H9 (cell line): Measurements from ENCODE around the gene GAL3ST2. TPM values are rescaled to one million over a fixed set of nuclear protein-coding genes. Genes with fewer than 3 reads are reported as not detected.

Experiments
- DNase-seq: peaks from one replicate; pipeline ENCODE4 v3.0.0-alpha.2; 2017
- H2AFZ ChIP-seq: one replicate; pipeline ENCODE4 v1.6.1; 2013; ENCODE audit warnings: mild to moderate bottlenecking, low read length, control low read depth, moderate library complexity
- H2AK5ac ChIP-seq: 2 replicates; pipeline ENCODE4 v1.6.1; 2013; ENCODE audit warnings: low read length, control low read depth, mixed read lengths; ENCODE audit not compliant: insufficient read length
- H2BK120ac ChIP-seq: one replicate; pipeline ENCODE4 v1.6.1; 2013; ENCODE audit warnings: low read depth, mild to moderate bottlenecking, low read length, control low read depth, inconsistent platforms; ENCODE audit not compliant: poor library complexity, severe bottlenecking
- H2BK12ac ChIP-seq: 2 replicates; pipeline ENCODE4 v1.6.1; 2013; ENCODE audit warnings: low read length, control low read depth, mixed read lengths, low read depth; ENCODE audit not compliant: insufficient read length
- H2BK15ac ChIP-seq: 2 replicates; pipeline ENCODE4 v1.6.1; 2013; ENCODE audit warnings: low read depth, low read length, control low read depth
- H2BK20ac ChIP-seq: one replicate; pipeline ENCODE4 v1.6.1; 2013; ENCODE audit warnings: low read depth, mild to moderate bottlenecking, low read length, control low read depth, inconsistent platforms; ENCODE audit not compliant: poor library complexity, severe bottlenecking
- H2BK5ac ChIP-seq: 2 replicates; pipeline ENCODE4 v1.6.1; 2013; ENCODE audit warnings: low read length, control low read depth, mixed read lengths; ENCODE audit not compliant: insufficient read length
- H3K14ac ChIP-seq: 2 replicates; pipeline ENCODE4 v1.6.1; 2013; ENCODE audit warnings: low read length, control low read depth; ENCODE audit not compliant: insufficient read depth
- H3K18ac ChIP-seq: 2 replicates; pipeline ENCODE4 v1.6.1; 2013; ENCODE audit warnings: low read depth, mild to moderate bottlenecking, mixed read lengths, low read length, control low read depth; ENCODE audit not compliant: insufficient read length
- H3K23ac ChIP-seq: 2 replicates; pipeline ENCODE4 v1.6.1; 2013; ENCODE audit warnings: low read length, control low read depth, mixed read lengths, low read depth; ENCODE audit not compliant: insufficient read length
- H3K23me2 ChIP-seq: 2 replicates; pipeline ENCODE4 v1.6.1; 2013; ENCODE audit warnings: low read depth, mild to moderate bottlenecking, mixed read lengths, low read length, control low read depth; ENCODE audit not compliant: insufficient read length, poor library complexity, severe bottlenecking
- H3K27ac ChIP-seq: 2 replicates; pipeline ENCODE4 v1.5.1; 2013; ENCODE audit warnings: low read length, control low read depth, mixed read lengths, low read depth; ENCODE audit not compliant: insufficient read length
- H3K27me3 ChIP-seq: 2 replicates; pipeline ENCODE4 v1.6.1; 2013; ENCODE audit warnings: low read length, control low read depth, inconsistent platforms; ENCODE audit not compliant: insufficient read depth
- H3K4ac ChIP-seq: 2 replicates; pipeline ENCODE4 v1.6.1; 2013; ENCODE audit warnings: low read depth, mild to moderate bottlenecking, control low read depth, inconsistent platforms, low read length, moderate library complexity
- H3K4me1 ChIP-seq: 2 replicates; pipeline ENCODE4 v1.6.1; 2013; ENCODE audit warnings: low read length, control low read depth, inconsistent platforms; ENCODE audit not compliant: insufficient read depth
- H3K4me2 ChIP-seq: 2 replicates; pipeline ENCODE4 v1.6.1; 2013; ENCODE audit warnings: low read length, control low read depth, mixed read lengths; ENCODE audit not compliant: insufficient read length, insufficient read depth
- H3K56ac ChIP-seq: 2 replicates; pipeline ENCODE4 v1.6.1; 2013; ENCODE audit warnings: low read depth, mild to moderate bottlenecking, mixed read lengths, low read length, control low read depth; ENCODE audit not compliant: insufficient read length
- H3K79me1 ChIP-seq: 2 replicates; pipeline ENCODE4 v1.6.1; 2013; ENCODE audit warnings: low read depth, mild to moderate bottlenecking, moderate library complexity, low read length, control low read depth, inconsistent platforms; ENCODE audit not compliant: insufficient read depth, poor library complexity, severe bottlenecking
- H3K79me2 ChIP-seq: 2 replicates; pipeline ENCODE4 v1.6.1; 2013; ENCODE audit warnings: low read length, control low read depth, inconsistent platforms; ENCODE audit not compliant: insufficient read depth
- H3K9ac ChIP-seq: 2 replicates; pipeline ENCODE4 v1.6.1; 2013; ENCODE audit warnings: low read length, control low read depth, mixed read lengths; ENCODE audit not compliant: insufficient read length; ENCODE audit errors: extremely low read depth
- H3K9me3 ChIP-seq: one replicate; pipeline ENCODE4 v1.6.1; 2013; ENCODE audit warnings: low read depth, low read length, inconsistent platforms; ENCODE audit not compliant: control insufficient read depth
- H3T11ph ChIP-seq: one replicate; pipeline ENCODE4 v1.6.1; 2013; ENCODE audit warnings: mild to moderate bottlenecking, low read length, control low read depth, inconsistent platforms
- H4K20me1 ChIP-seq: one replicate; pipeline ENCODE4 v1.6.1; 2013; ENCODE audit not compliant: control insufficient read depth, insufficient read length, insufficient read depth
- H4K5ac ChIP-seq: 2 replicates; pipeline ENCODE4 v1.6.1; 2013; ENCODE audit warnings: low read depth, mild to moderate bottlenecking, mixed read lengths, low read length, control low read depth; ENCODE audit not compliant: insufficient read length
- H4K8ac ChIP-seq: replicated peaks from 2 replicates; pipeline ENCODE4 v1.6.1; 2013; ENCODE audit warnings: low read length, control low read depth, mixed read lengths, low read depth; ENCODE audit not compliant: insufficient read length
- H4K91ac ChIP-seq: 2 replicates; pipeline ENCODE4 v1.6.1; 2013; ENCODE audit warnings: low read depth, mild to moderate bottlenecking, moderate library complexity, mixed read lengths, low read length, control low read depth; ENCODE audit not compliant: insufficient read length
- H3K27ac Mint-ChIP-seq, 3 experiments: 2 replicates in 2 of 3; 3 replicates in 1 of 3; pipeline ENCODE4 v1.8.0; 2020 to 2021; ENCODE audit warnings: mixed read lengths in 3 of 3, mild to moderate bottlenecking in 1 of 3, moderate library complexity in 1 of 3
- H3K27me3 Mint-ChIP-seq: 2 replicates; pipeline ENCODE4 v1.8.0; 2021; ENCODE audit warnings: low read depth, mild to moderate bottlenecking, moderate library complexity, mixed read lengths
- H3K36me3 Mint-ChIP-seq, 3 experiments: 2 replicates in 2 of 3; 3 replicates in 1 of 3; pipeline ENCODE4 v1.8.0; 2020 to 2021; ENCODE audit warnings: low read depth in 3 of 3, mixed read lengths in 3 of 3; ENCODE audit not compliant: insufficient read depth in 1 of 3
- H3K4me1 Mint-ChIP-seq, 2 experiments: 2 replicates each; pipeline ENCODE4 v1.8.0; 2020; ENCODE audit warnings: mixed read lengths in 2 of 2
- H3K4me3 Mint-ChIP-seq, 2 experiments: 2 replicates in 1 of 2; 3 replicates in 1 of 2; pipeline ENCODE4 v1.8.0; 2020 to 2021; ENCODE audit warnings: mild to moderate bottlenecking in 2 of 2, mixed read lengths in 2 of 2, moderate library complexity in 1 of 2
- H3K9me3 Mint-ChIP-seq, 2 experiments: 2 replicates in 1 of 2; 3 replicates in 1 of 2; pipeline ENCODE4 v1.8.0; 2020; ENCODE audit warnings: mild to moderate bottlenecking in 2 of 2, mixed read lengths in 2 of 2, moderate library complexity in 1 of 2
- CTCF ChIP-seq: fragments of 200-600 bp; sonication (generic); conservative IDR thresholded peaks from 3 replicates; pipeline ENCODE4 v1.8.0; 2021; ENCODE audit warnings: antibody characterized with exemption, mild to moderate bottlenecking
- WGBS: extraction: QIAGEN DNeasy Blood & Tissue Kit; methylation state at CpG from one replicate; pipeline ENCODE4 v1.1.7; 2013; ENCODE audit warnings: missing lambda C conversion rate, low lambda C conversion rate, mixed read lengths; ENCODE audit not compliant: insufficient read length; ENCODE audit errors: extremely low coverage; 5-methylcytosine and 5-hydroxymethylcytosine counted together
- total RNA-seq: library from RNA; stranded (reverse); gene quantifications from 2 replicates; pipeline ENCODE4 v1.2.1, GENCODE V29; 2021

Gene GAL3ST2
- total RNA-seq, 1 experiment from 2014 or later = 0.33 TPM

DNA sequence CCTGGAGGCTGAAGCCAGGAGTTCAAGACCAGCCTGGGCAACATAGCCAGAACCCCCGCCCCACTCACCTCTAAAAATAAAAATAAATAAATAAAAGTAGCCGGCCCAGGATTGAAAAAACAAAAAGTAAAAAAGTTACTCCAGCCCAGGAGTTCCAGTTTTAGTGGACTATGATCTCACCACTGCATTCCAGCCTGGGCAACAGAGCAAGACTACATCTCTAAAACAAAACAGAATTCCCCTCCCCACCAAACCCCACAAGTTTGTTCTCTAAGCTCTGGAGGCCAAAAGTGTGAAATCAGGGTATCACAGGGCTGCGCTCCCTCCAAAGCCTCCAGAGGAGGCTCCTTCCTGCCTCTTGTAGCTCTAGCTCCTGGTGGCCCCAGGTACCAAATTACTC lies 40.5 kb upstream of the GAL3ST2 start:
- DNase-seq = no peak
- Histone ChIP-seq H3K56ac (no peak overlapping the region), H4K91ac (no peak overlapping the region), H2AFZ (no peak overlapping the region), H3K79me2 (no peaks in the 10 kb centered on the region), H2BK12ac (no peak overlapping the region), H3K14ac (no peak overlapping the region), H3K9ac (no peak overlapping the region), H2BK15ac (no peak overlapping the region), H2BK120ac (no peak overlapping the region), H3K27me3 (no peaks in the 10 kb centered on the region), H3K79me1 (no peaks in the 10 kb centered on the region), H3K9me3 (no peaks in the 10 kb centered on the region), H3K23me2 (peaks cover 12% of the 10 kb centered on the region), H2AK5ac (no peak overlapping the region), H4K20me1 (peaks cover 6% of the 10 kb centered on the region), H2BK5ac (no peak overlapping the region), H3K18ac (no peak overlapping the region), H3T11ph (no peak overlapping the region), H3K4me2 (no peak overlapping the region), H3K23ac (no peak overlapping the region), H3K4ac (no peak overlapping the region), H4K8ac (no peak overlapping the region), H3K4me1 (no peaks in the 10 kb centered on the region), H3K27ac (no peak overlapping the region), H4K5ac (no peak overlapping the region), H2BK20ac (no peak overlapping the region)
- Mint-ChIP-seq H3K27me3 (peaks cover 22% of the 10 kb centered on the region), H3K4me1 (0 out of 4 replicates have a peak, but pooled peaks cover 0 to 2% of the 10 kb centered on the region in 2 experiments), H3K27ac (no peak overlapping the region), H3K36me3 (peaks cover 0 to 4% (median under 1%) of the 10 kb centered on the region in 3 experiments; a peak in 2 of 7 replicates), H3K9me3 (no peaks in the 10 kb centered on the region), H3K4me3 (peak overlapping the region; percentile 73 to 84)
- no peak for TF ChIP-seq CTCF
- WGBS = no CpG with 5 or more reads among the region's 3 CpGs
